B cell (primary cell): ENCODE data around the gene UBE2M. TPM values are rescaled to one million over a fixed set of nuclear protein-coding genes. Genes with fewer than 3 reads are reported as not detected.

Experiments used
- ATAC-seq: fragments of 200-7000 bp; cut with Tn5 transposase; one replicate; pipeline ENCODE4 v1.10.0; 2021; ENCODE audit warnings: low read depth, mild to moderate bottlenecking, moderate number of reproducible peaks, moderate library complexity
- CTCF ChIA-PET: fragments of 350-600 bp; sonication (Branson Sonifier 250); formaldehyde crosslinking; loops from one replicate; lab custom pipeline; 2021; ENCODE audit warnings: antibody characterized with exemption, inconsistent platforms; lab: Charles Lee
- POLR2A ChIA-PET: fragments of 350-600 bp; sonication (Branson Sonifier 250); formaldehyde crosslinking; loops from one replicate; lab custom pipeline; 2021; ENCODE audit warnings: antibody characterized with exemption; lab: Charles Lee
- DNase-seq: peaks from one replicate; pipeline ENCODE4 v3.0.0; 2013
- H2AFZ ChIP-seq: 2 replicates; pipeline ENCODE4 v1.6.1; 2012; ENCODE audit warnings: mild to moderate bottlenecking, low read depth, low read length; ENCODE audit not compliant: insufficient read depth, poor library complexity, severe bottlenecking
- H3K27ac ChIP-seq, 2 donors: 1 replicate in 1 of 2; 2 replicates in 1 of 2; pipeline ENCODE4 v1.5.1; 2012 to 2013; ENCODE audit warnings: low read length in 2 of 2, mild to moderate bottlenecking in 2 of 2, moderate library complexity in 1 of 2
- H3K27me3 ChIP-seq, 4 experiments: fragments of 200-600 bp in 1 of 4; sonication (generic) in 1 of 4; replicated peaks in 1 of 4; 1 replicate in 2 of 4; 2 replicates in 2 of 4; pipeline versions ENCODE4 v1.6.1 to v1.7.0; 2013 to 2016; ENCODE audit warnings: low read length in 3 of 4, mild to moderate bottlenecking in 2 of 4, mixed read lengths in 1 of 4, moderate library complexity in 1 of 4; ENCODE audit not compliant: insufficient read depth in 4 of 4, control insufficient read depth in 3 of 4; ENCODE audit errors: control extremely low read depth in 1 of 4
- H3K36me3 ChIP-seq, 2 experiments: replicated peaks in 1 of 2; 1 replicate in 1 of 2; 2 replicates in 1 of 2; pipeline versions ENCODE4 v1.6.1 to v1.7.1; 2013; ENCODE audit warnings: low read length in 1 of 2; ENCODE audit not compliant: insufficient read depth in 2 of 2, control insufficient read depth in 1 of 2; ENCODE audit errors: control extremely low read depth in 1 of 2, extremely low read depth in 1 of 2
- H3K4me1 ChIP-seq, 2 donors: fragments of 200-600 bp in 1 of 2; sonication (generic) in 1 of 2; 1 replicate in 1 of 2; 2 replicates in 1 of 2; pipeline versions ENCODE4 v1.5.1 to v1.6.1; 2013 to 2017; ENCODE audit warnings: low read length in 2 of 2; ENCODE audit not compliant: control insufficient read depth in 2 of 2, insufficient read depth in 2 of 2
- H3K4me2 ChIP-seq: replicated peaks from 2 replicates; pipeline ENCODE3; 2012; ENCODE audit warnings: mild to moderate bottlenecking, low read depth, low read length; ENCODE audit not compliant: poor library complexity, severe bottlenecking
- H3K4me3 ChIP-seq, 5 experiments: fragments of 200-600 bp in 1 of 5; sonication (generic) in 1 of 5; 1 replicate in 3 of 5; 2 replicates in 2 of 5; pipeline versions ENCODE4 v1.5.1 to v1.7.0; 2011 to 2016; ENCODE audit warnings: low read length in 4 of 5, mild to moderate bottlenecking in 4 of 5, low read depth in 2 of 5, control low read depth in 1 of 5, moderate library complexity in 1 of 5; ENCODE audit not compliant: insufficient read depth in 1 of 5; ENCODE audit errors: control extremely low read depth in 1 of 5, extremely low read depth in 1 of 5
- H3K79me2 ChIP-seq: fragments of 200-600 bp; sonication (generic); one replicate; pipeline ENCODE4 v1.6.0; 2016; ENCODE audit warnings: low read length; ENCODE audit not compliant: control insufficient read depth, insufficient read depth
- H3K9ac ChIP-seq: fragments of 200-600 bp; sonication (generic); 2 replicates; pipeline ENCODE4 v1.6.1; 2017; ENCODE audit warnings: mild to moderate bottlenecking, low read length, moderate library complexity
- H3K9me3 ChIP-seq, 3 donors: one replicate each; pipeline versions ENCODE4 v1.6.1 to v1.7.1; 2013; ENCODE audit warnings: low read length in 2 of 3; ENCODE audit not compliant: control insufficient read depth in 2 of 3, insufficient read depth in 1 of 3; ENCODE audit errors: control extremely low read depth in 1 of 3
- H4K20me1 ChIP-seq: 2 replicates; pipeline ENCODE4 v1.6.0; 2012; ENCODE audit warnings: mild to moderate bottlenecking, low read length; ENCODE audit not compliant: insufficient read depth, control insufficient read depth, poor library complexity, severe bottlenecking
- H3K27ac Mint-ChIP-seq: one replicate; pipeline ENCODE4 v1.8.0; 2021; ENCODE audit warnings: mixed read lengths
- H3K27me3 Mint-ChIP-seq: one replicate; pipeline ENCODE4 v1.8.0; 2021; ENCODE audit warnings: mixed read lengths
- H3K4me1 Mint-ChIP-seq: one replicate; pipeline ENCODE4 v1.8.0; 2021; ENCODE audit warnings: mixed read lengths
- H3K4me3 Mint-ChIP-seq: one replicate; pipeline ENCODE4 v1.8.0; 2021; ENCODE audit warnings: mixed read lengths
- H3K9me3 Mint-ChIP-seq: one replicate; pipeline ENCODE4 v1.8.0; 2022; ENCODE audit warnings: mixed read lengths; ENCODE audit not compliant: insufficient read depth
- CTCF ChIP-seq: fragments of 200-600 bp; IDR thresholded peaks from one replicate; pipeline ENCODE4 v1.8.0; 2022; ENCODE audit warnings: antibody characterized with exemption, mild to moderate bottlenecking
- EZH2 ChIP-seq: IDR thresholded peaks from 2 replicates; pipeline ENCODE4 v1.6.1; 2012; ENCODE audit warnings: borderline replicate concordance, low read depth, mild to moderate bottlenecking, moderate library complexity, low read length; ENCODE audit not compliant: insufficient read depth, poor library complexity, severe bottlenecking
- WGBS: methylation state at CpG from one replicate; pipeline ENCODE4 v1.1.5; 2013; ENCODE audit warnings: missing lambda C conversion rate; ENCODE audit not compliant: insufficient coverage; 5-methylcytosine and 5-hydroxymethylcytosine counted together
- intact Hi-C: fragments of 100-400 bp; cut with micrococcal nuclease; formaldehyde crosslinking; loops from one replicate; pipeline ENCODE4 v1.10.0; 2022
- polyA plus RNA-seq: library from polyadenylated mRNA; depleted of rRNA; stranded (reverse); fragments of >200 nt; gene quantifications from 2 replicates; pipeline ENCODE4 v1.2.3, GENCODE V29; 2012
- total RNA-seq, 2 donors: library from RNA; stranded (reverse); fragments of 120-200 nt in 1 of 2; gene quantifications; 1 replicate in 1 of 2; 2 replicates in 1 of 2; pipeline versions ENCODE4 v1.2.3 to v1.2.4, GENCODE V29; 2013 to 2022

Gene UBE2M
- total and polyA plus RNA-seq, 2 donors (not counting 1 experiment from before 2014, with no cell fraction given), result 62.5 to 66.1 TPM

- peaks cover 74% of the 10 kb centered on the region for H3K4me1 Mint-ChIP-seq
- WGBS, result 38% methylated on average over 12 of the region's 12 CpGs
- H2AFZ ChIP-seq, result peak overlapping the region; percentile 55
- intact Hi-C loops, result loop anchor here (1.0 kb wide), 1 partner anchor 195 kb away; the partner anchor contains the start of gene ZNF497
- peaks cover 42 to 60% of the 10 kb centered on the region in 2 donors for H3K4me1 ChIP-seq
- TF ChIP-seq EZH2 (no peak), CTCF (no peak)
- CTCF ChIA-PET, result interaction anchor here (1.2 kb wide), 1 partner anchor 37 kb away, joined by 4 read pairs; no protein-coding TSS in a partner anchor
- peaks cover 9% of the 10 kb centered on the region for H4K20me1 ChIP-seq
- H3K9me3 Mint-ChIP-seq, result no peaks in the 10 kb centered on the region
- ATAC-seq (no peak), DNase-seq (no peak)
- POLR2A ChIA-PET, result interaction anchor here (2.3 kb wide), 1 partner anchor 38 kb away, joined by 12 read pairs; the partner anchor contains the start of gene ZBTB45
- H3K4me2 ChIP-seq, result peak overlapping the region; percentile 97
- peaks cover 4 to 17% of the 10 kb centered on the region in 2 experiments for H3K36me3 ChIP-seq
- peaks cover 0 to 9% (median 0%) of the 10 kb centered on the region in 3 donors for H3K9me3 ChIP-seq
- H3K27me3 Mint-ChIP-seq, result no peaks in the 10 kb centered on the region
- H3K4me3 ChIP-seq, result peak overlapping the region; percentile 67 to 95 (median 76)
- H3K27ac ChIP-seq, result peak overlapping the region; percentile 85 to 98
- H3K27me3 ChIP-seq, result no peaks in the 10 kb centered on the region
- H3K27ac Mint-ChIP-seq, result peak overlapping the region; percentile 98
- peak overlapping the region; percentile 90 for H3K9ac ChIP-seq
- peak overlapping the region; percentile 96 for H3K4me3 Mint-ChIP-seq
- peaks cover 43% of the 10 kb centered on the region for H3K79me2 ChIP-seq
Observed at GRCh38 chr19:58557221-58558065, 968 bp downstream of the UBE2M start.
